ENCODE results near the gene AFTPH.

The AFTPH gene

DNA sequence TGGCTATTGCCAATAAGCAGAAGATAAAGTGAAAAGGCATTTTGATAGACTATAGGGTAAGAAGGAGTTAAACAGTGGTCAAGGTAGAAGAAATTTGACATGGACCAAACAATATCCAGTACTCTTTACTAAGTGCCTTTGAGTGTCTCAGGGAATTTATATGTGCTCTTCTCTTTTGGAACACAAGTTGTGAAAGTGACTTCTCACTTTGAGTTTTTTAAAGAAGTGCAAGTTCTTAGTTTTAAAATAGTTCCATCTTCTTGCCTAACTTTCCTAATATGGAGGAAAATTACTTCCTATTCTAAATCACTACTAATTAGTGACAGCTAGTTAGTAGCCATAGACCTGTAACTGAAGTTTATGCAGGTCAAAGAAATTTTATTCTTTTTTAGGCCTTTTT lies 63.4 kb downstream of the AFTPH start:
- DNase-seq (ENCODE audit: low read depth in 2 of 2): no peak

- no peak for DNase-seq (ENCODE audit: low read depth in 2 of 2)
These were observed 67.1 kb downstream of the AFTPH start for GRCh38 chr2:64591188-64591587.

- DNase-seq (ENCODE audit: low read depth in 2 of 2): no peak
These were observed 69.0 kb downstream of the AFTPH start for GRCh38 chr2:64593035-64593655.

GRCh38 chr2:64594226-64594989 lies 70.3 kb downstream of the AFTPH start:
- DNase-seq (ENCODE audit: low read depth in 2 of 2): no peak

- DNase-seq (ENCODE audit: low read depth in 2 of 2): no peak
These were observed 71.5 kb downstream of the AFTPH start for GRCh38 chr2:64595397-64596176.

DNA sequence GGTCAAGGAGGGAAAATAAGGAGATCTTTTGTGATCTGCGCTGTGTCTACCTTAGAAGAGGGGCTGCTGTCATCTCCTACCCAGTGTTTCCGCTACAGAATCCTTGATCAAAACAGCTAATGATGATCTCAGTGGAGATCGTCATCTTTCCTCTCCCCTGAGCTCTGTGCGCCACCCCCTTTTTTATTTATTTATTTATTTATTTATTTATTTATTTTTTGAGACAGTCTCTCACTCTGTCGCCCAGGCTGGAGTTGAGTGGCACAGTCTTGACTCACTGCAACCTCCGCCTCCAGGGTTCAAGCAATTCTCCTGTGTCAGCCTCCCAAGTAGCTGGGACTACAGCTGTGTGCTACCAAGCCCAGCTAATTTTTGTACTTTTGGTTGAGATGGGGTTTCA lies 74.1 kb downstream of the AFTPH start:
- no peak for DNase-seq (ENCODE audit: low read depth in 2 of 2)

GRCh38 chr2:64599469-64599868 lies 75.3 kb downstream of the AFTPH start:
- DNase-seq (ENCODE audit: low read depth in 2 of 2): no peak

- no peak for DNase-seq (ENCODE audit: low read depth in 2 of 2)
These were observed 77.1 kb downstream of the AFTPH start for GRCh38 chr2:64601034-64601754.

- no peak for DNase-seq (ENCODE audit: low read depth in 2 of 2)
These were observed 77.8 kb downstream of the AFTPH start for GRCh38 chr2:64601785-64602391.

- DNase-seq (ENCODE audit: low read depth in 2 of 2): no peak
These were observed 78.3 kb downstream of the AFTPH start for GRCh38 chr2:64602436-64602835.

DNA sequence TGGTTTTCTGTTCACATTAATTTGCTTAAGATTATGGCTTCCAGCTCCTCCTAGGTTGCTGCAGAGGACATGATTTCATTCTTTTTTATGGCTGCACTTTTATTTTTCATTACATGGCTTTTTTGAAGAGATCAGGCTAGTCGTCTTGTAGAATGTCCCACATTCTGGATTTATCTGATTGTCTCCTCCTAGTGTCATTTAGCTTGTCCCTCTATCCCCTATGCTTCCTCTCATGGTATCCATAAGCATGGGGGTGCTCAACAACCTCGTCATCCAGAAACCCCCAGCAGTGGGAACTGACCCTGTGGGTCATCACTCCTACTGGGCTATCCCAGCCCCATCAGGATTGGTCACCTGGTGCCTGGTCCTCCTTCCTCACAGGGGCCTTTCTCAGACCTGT lies 80.0 kb downstream of the AFTPH start:
- DNase-seq (ENCODE audit: low read depth in 2 of 2): no peak

DNA sequence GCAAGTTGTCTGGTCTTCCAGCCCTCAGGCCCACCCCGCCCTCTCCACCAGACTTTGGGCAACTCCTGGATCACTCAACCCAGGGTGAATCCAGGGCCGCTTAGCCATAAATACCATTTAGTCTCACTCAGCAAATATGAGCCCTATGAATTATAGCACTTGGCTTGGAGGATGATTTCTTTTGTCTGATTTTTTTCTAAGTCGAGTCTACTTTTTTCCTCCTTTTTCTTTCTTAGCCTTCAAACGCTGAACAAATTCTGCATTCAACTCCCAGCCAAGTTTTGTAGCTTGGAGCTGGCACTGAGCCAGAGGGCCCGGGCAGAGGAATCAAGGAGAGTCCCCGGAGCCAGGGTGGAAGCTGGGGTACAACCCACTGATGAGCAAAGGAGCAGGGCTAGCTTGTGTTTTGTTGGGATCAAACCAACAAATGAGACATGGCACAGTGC lies 80.9 kb downstream of the AFTPH start:
- DNase-seq (ENCODE audit: low read depth in 2 of 2): no peak

GRCh38 chr2:64605991-64606478 lies 81.9 kb downstream of the AFTPH start:
- DNase-seq (ENCODE audit: low read depth in 2 of 2): no peak

DNA sequence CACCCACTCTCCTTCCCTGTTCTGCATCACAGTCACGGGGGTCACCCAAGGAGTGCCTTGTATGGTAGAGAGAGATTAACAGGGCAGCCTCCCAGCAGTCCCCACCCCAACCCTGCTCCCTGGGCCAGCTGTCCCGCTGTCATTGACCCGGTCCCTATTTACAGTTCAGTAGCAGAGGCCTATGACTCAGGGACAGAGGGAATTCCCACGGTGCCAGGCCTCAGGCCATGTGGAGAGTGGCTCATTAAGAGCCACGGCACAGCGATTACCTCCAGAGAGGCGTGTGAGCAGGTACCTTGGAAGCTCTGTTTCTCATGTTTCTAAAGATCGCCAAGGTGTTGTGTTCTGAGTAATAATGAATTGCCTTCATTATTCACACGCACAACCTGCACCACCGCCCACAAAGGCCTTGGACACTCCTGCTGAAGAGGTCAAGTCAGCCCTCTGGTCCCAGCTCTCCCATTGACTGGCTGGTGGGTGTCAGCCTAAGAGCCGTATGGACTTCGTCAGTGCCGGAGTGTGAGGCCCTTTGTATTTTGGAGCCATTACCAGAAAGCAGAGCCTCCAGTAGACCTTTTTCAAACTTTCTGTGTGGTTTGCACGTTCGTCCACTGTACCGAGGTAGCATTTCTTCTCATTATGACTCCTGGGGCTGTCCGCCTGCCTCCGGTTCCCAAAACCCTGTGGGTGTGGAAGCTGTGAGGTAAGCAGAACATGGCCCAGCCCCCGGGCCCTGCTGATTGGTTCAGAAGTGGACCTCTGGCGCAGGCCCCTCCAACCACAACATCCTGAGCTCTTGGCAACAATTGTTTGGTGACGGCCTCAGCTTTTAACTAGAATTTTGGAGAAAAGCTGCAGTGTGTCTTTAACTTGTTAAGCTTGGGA lies 82.6 kb downstream of the AFTPH start:
- DNase-seq (ENCODE audit: low read depth in 2 of 2): peak; percentile 58 to 83

DNA sequence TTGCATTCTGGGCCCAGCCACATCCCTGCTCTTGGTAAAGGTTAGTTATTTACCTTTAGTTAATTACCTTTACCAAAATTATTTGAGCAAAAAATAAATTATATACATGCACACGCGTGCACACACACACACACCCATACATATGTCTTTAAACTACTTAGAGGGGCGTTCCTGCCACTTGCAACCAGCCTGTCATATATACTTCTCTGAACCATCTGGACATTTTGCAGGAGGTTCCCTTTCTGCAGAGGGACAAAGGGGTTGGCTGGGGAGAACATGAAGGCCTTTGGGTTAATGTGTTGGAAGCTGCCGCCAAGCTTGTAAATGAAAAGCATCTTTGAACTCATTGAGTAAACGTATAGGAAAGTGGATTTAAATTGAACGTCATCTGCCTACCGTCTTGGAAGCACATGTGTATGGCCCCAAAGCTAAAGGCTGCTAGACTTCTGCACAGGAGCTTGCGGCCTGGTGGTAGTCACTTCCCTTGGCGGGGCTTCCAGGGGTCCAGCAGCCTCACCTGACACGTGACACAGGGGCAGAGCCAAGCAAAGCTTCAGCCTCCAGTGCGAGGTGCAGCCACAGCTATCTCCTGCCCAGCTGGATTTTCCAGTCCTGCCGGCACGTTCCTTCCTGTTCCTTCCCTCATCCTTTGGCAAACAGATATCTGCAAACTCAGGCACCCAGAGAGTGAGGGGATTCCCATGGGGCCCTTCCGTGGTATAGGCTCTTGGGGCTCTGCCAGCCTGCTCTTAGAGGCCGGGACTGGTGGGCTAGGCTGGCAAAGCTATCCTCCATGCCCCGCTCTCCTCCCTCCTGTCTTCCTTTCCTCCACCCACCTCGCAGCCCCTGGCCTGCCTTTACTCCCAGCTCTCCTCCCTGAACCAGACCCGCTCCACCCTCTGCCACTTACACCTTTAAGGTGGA lies 83.5 kb downstream of the AFTPH start:
- DNase-seq (ENCODE audit: low read depth in 2 of 2): no peak

DNA sequence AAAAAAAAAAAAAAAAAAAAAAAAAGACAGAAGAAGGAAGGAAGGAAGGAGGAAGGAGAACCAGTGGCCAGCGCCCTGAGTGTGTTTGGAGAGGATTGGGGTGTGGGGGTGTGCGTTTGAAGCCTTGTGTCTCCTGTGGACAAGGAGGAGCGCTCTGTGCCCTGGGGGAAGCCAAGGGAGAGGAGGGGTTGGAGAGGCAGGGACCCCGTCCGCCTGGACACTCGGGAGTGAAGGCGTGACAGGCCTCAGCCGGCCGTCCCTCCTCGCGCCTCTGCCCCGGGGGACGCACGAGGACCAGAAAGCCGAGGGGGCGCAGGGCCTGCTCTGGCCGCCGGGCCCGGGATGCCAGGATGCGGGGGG lies 84.7 kb downstream of the AFTPH start:
- no peak for DNase-seq (ENCODE audit: low read depth in 2 of 2)

GRCh38 chr2:64609227-64609941 lies 85.3 kb downstream of the AFTPH start:
- peak; percentile 30 to 45 for DNase-seq (ENCODE audit: low read depth in 2 of 2)

DNA sequence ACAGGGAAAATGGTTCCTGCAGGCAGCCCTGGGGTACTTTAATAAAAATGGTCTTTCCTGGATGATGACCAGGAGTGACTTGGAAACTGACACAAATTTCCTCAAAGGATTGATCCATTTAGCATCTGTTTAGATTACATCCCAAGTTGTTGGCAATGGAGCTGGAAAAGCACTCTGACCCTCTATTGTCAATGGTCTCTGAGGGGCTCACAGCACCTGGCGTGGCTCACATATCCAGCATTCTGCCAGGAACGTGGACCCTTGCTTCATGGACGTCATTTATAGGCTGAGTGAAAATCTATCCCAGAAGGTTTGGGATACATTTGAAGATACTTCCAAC lies 85.8 kb downstream of the AFTPH start:
- DNase-seq (ENCODE audit: low read depth in 2 of 2): no peak

DNA sequence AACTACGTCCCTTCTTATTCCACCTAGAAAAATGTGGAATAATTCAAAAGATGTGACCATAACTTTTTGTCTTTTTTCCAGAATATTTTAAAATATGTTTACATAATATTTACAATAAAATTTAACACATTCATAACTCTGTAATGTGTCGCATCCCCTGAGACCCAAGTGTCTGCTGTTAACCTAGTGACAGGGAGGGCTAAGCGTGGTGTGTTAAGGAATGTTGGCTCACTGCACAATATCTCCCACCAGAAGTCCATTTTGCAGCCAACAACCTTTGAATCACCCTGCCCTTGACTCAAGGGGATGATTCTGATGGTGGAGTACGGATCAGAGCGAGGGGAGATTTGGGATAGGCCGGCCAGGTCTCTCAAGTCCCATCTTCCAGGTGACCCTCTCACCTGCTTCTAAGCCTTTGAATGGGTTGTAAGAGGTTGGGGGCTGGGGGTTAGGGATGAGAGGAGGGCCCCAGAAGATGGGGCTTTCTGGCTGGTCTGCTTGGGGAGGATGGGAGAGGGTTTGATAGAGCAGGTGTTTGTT lies 86.3 kb downstream of the AFTPH start:
- no peak for DNase-seq (ENCODE audit: low read depth in 2 of 2)

Measured in stimulated activated CD4-positive, alpha-beta T cell treated with anti-CD3 and anti-CD28 coated beads, Interleukin-12 subunit alpha, Interleukin-12 subunit beta, amount 100 ng/mL, for 24 hours (primary cell).